Testis (tissue), 2 donors: Measurements from ENCODE around the gene GLS.

ENCODE experiments used
- CTCF ChIP-seq, 3 experiments: fragments of 450-650 bp in 2 of 3; fragments of 200-600 bp in 1 of 3; sonication (generic) in 1 of 3; IDR thresholded peaks; one replicate each; pipeline ENCODE4 v1.5.1; 2016 to 2019; ENCODE audit warnings: antibody characterized with exemption in 3 of 3, mild to moderate bottlenecking in 2 of 3, moderate library complexity in 1 of 3
- POLR2A ChIP-seq: fragments of 450-650 bp; IDR thresholded peaks from one replicate; pipeline ENCODE4 v1.6.1; 2017; ENCODE audit warnings: antibody characterized with exemption, mild to moderate bottlenecking, moderate library complexity

GRCh38 chr2:190880378-190881083, at the start of gene GLS:
- TF ChIP-seq POLR2A (peak; percentile 98), CTCF (IDR thresholded peaks at IDR 0.05) (no peak)
